Measurements from ENCODE around the gene SYNJ2.
A peak's percentile ranks its signal among the peaks of the same experiment; 100 is the strongest.

SYNJ2 gene

GRCh38 chr6:158020272-158020711, 38.6 kb downstream of the SYNJ2 start:
- no peak for DNase-seq (ENCODE audit: low read depth)
- no peak for TF ChIP-seq CTCF (IDR thresholded peaks at IDR 0.05; ENCODE audit: low read depth, low read length)
- no peak for TF ChIP-seq MAX (IDR thresholded peaks at IDR 0.05; ENCODE audit: low read depth, low read length)
- no peak for TF ChIP-seq MYC (IDR thresholded peaks at IDR 0.05; ENCODE audit: low read depth, low read length)
- no peak for TF ChIP-seq POLR2A (IDR thresholded peaks at IDR 0.05; ENCODE audit: extremely low read depth, insufficient read length)

GRCh38 chr6:158020811-158021210, 39.1 kb downstream of the SYNJ2 start:
- TF ChIP-seq CTCF (IDR thresholded peaks at IDR 0.05; ENCODE audit: low read depth, low read length), result no peak
- no peak for TF ChIP-seq MYC (IDR thresholded peaks at IDR 0.05; ENCODE audit: low read depth, low read length)
- no peak for TF ChIP-seq MAX (IDR thresholded peaks at IDR 0.05; ENCODE audit: low read depth, low read length)
- TF ChIP-seq POLR2A (IDR thresholded peaks at IDR 0.05; ENCODE audit: extremely low read depth, insufficient read length), result no peak
- H3K4me3 ChIP-seq (ENCODE audit: low read depth, low read length), result no peak overlapping the region
- no peak for DNase-seq (ENCODE audit: low read depth)

More at GRCh38 chr6:158020272-158020711, 38.6 kb downstream of the SYNJ2 start:
- no peak overlapping the region for H3K4me3 ChIP-seq (ENCODE audit: low read depth, low read length)

- TF ChIP-seq CTCF (IDR thresholded peaks at IDR 0.05; ENCODE audit: low read depth, low read length), result no peak
- TF ChIP-seq MYC (IDR thresholded peaks at IDR 0.05; ENCODE audit: low read depth, low read length), result no peak
- TF ChIP-seq POLR2A (IDR thresholded peaks at IDR 0.05; ENCODE audit: extremely low read depth, insufficient read length), result no peak
- TF ChIP-seq MAX (IDR thresholded peaks at IDR 0.05; ENCODE audit: low read depth, low read length), result no peak
- DNase-seq (ENCODE audit: low read depth), result no peak
- no peak overlapping the region for H3K4me3 ChIP-seq (ENCODE audit: low read depth, low read length)
These were observed 39.7 kb downstream of the SYNJ2 start for GRCh38 chr6:158021376-158021775.

- DNase-seq (ENCODE audit: low read depth), result no peak
- TF ChIP-seq POLR2A (IDR thresholded peaks at IDR 0.05; ENCODE audit: extremely low read depth, insufficient read length), result no peak
- TF ChIP-seq CTCF (IDR thresholded peaks at IDR 0.05; ENCODE audit: low read depth, low read length), result no peak
- no peak for TF ChIP-seq MAX (IDR thresholded peaks at IDR 0.05; ENCODE audit: low read depth, low read length)
- no peak for TF ChIP-seq MYC (IDR thresholded peaks at IDR 0.05; ENCODE audit: low read depth, low read length)
- H3K4me3 ChIP-seq (ENCODE audit: low read depth, low read length), result no peak overlapping the region
These were observed 40.4 kb downstream of the SYNJ2 start for GRCh38 chr6:158021814-158022748.

- peak; percentile 55 for DNase-seq (ENCODE audit: low read depth)
- H3K4me3 ChIP-seq (ENCODE audit: low read depth, low read length), result no peak overlapping the region
- TF ChIP-seq MYC (IDR thresholded peaks at IDR 0.05; ENCODE audit: low read depth, low read length) (no peak), CTCF (IDR thresholded peaks at IDR 0.05; ENCODE audit: low read depth, low read length) (no peak), POLR2A (IDR thresholded peaks at IDR 0.05; ENCODE audit: extremely low read depth, insufficient read length) (no peak), MAX (IDR thresholded peaks at IDR 0.05; ENCODE audit: low read depth, low read length) (no peak)
These were observed 41.3 kb downstream of the SYNJ2 start for GRCh38 chr6:158022749-158023596.

Measured in NB4 (cell line).